ENCODE data around the gene CREBBP.

Gene CREBBP

DNA sequence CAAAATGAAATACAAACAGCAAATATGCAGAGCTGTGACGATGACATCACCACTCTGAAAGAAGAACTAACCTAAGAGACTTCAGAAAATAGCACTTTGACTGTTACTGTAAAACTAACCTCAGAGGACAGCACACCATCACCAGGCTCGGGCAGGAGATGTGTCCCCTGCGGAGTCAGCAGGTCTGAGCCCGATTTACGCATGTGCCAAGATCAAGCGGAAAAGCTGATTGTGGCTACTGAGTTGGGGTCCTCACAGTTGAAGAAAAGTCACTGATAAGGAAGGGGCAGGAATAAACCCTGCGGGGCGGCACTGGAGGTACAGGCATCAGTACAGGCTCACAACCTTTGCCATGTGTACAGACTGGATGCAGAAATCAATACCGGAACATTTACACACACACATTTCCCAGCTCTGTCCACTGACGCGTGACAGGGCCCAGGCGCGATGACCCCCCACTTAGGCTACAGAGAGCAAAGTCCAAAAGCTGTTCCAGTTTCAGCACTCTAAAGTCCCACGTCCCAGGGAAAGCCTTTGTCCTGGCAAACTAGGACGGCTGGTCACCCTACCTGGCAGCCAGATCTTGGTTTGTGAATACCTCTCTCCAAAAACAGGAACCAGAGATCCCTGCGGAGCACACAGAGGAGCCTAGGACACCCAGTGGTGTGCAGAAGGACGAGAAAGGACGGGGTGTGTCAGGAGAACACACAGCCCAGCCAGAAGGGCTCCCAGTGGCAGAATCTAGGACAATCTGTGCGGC is 184.7 kb downstream of the CREBBP start:
- Histone ChIP-seq H3K36me3 (peaks cover 22% of the 10 kb centered on the region), H3K27me3 (no peaks in the 10 kb centered on the region), H3K4me3 (ENCODE audit: low read depth, low read length) (no peak overlapping the region), H3K4me1 (peaks cover 11% of the 10 kb centered on the region), H3K9me3 (no peaks in the 10 kb centered on the region)
- DNase-seq: no peak
- TF ChIP-seq, protein P1, sequence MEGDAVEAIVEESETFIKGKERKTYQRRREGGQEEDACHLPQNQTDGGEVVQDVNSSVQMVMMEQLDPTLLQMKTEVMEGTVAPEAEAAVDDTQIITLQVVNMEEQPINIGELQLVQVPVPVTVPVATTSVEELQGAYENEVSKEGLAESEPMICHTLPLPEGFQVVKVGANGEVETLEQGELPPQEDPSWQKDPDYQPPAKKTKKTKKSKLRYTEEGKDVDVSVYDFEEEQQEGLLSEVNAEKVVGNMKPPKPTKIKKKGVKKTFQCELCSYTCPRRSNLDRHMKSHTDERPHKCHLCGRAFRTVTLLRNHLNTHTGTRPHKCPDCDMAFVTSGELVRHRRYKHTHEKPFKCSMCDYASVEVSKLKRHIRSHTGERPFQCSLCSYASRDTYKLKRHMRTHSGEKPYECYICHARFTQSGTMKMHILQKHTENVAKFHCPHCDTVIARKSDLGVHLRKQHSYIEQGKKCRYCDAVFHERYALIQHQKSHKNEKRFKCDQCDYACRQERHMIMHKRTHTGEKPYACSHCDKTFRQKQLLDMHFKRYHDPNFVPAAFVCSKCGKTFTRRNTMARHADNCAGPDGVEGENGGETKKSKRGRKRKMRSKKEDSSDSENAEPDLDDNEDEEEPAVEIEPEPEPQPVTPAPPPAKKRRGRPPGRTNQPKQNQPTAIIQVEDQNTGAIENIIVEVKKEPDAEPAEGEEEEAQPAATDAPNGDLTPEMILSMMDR (IDR thresholded peaks at IDR 0.05; ENCODE audit: low read depth, low read length): no peak

DNA sequence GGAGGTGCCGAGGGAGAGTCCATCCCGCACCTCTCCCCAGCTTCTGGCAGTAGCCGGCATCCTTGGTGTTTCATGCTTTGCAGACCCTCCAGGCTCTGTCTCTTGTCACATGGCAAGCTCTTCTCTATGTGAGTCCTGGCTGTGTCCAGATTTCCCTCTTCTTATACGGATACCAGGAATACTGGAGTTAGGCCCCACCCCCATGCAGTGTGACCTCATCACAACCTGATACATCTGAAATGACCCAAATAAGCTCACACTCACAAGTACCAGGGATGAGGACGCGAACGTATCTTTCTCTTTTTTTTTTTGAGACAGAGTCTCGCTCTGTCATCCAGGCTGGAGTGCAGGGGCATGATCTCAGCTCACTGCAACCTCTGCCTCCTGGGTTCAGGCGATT is 186.5 kb downstream of the CREBBP start:
- Histone ChIP-seq H3K9me3 (no peaks in the 10 kb centered on the region), H3K4me3 (ENCODE audit: low read depth, low read length) (no peak overlapping the region), H3K4me1 (peaks cover 14% of the 10 kb centered on the region), H3K36me3 (peaks cover 26% of the 10 kb centered on the region), H3K27me3 (no peaks in the 10 kb centered on the region)
- DNase-seq: no peak
- TF ChIP-seq, protein P1 (IDR thresholded peaks at IDR 0.05; ENCODE audit: low read depth, low read length): no peak

DNA sequence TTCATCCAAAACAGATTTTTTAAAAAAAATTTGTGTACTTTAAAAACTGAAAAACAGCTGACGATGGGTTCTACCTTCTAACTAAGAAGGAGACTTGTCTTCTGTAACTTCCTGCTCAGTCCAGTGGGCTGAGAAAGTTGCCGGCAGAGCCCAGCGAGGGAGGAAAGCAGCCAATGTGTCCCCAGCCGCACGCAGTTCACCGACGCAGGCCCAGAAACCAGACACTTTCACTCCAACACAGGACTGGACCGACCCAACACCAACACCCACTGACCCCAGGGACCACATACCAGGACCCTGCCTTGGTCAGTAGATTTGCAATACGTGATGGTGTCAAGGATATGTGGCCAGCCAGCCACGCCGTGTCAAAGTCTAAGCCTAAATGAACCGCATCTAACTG is 188.8 kb downstream of the CREBBP start:
- Histone ChIP-seq H3K4me1 (peaks cover 14% of the 10 kb centered on the region), H3K36me3 (peaks cover 39% of the 10 kb centered on the region), H3K9me3 (no peaks in the 10 kb centered on the region), H3K27me3 (no peaks in the 10 kb centered on the region), H3K4me3 (ENCODE audit: low read depth, low read length) (no peak overlapping the region)
- no peak for DNase-seq
- TF ChIP-seq, protein P1 (IDR thresholded peaks at IDR 0.05; ENCODE audit: low read depth, low read length): no peak

DNA sequence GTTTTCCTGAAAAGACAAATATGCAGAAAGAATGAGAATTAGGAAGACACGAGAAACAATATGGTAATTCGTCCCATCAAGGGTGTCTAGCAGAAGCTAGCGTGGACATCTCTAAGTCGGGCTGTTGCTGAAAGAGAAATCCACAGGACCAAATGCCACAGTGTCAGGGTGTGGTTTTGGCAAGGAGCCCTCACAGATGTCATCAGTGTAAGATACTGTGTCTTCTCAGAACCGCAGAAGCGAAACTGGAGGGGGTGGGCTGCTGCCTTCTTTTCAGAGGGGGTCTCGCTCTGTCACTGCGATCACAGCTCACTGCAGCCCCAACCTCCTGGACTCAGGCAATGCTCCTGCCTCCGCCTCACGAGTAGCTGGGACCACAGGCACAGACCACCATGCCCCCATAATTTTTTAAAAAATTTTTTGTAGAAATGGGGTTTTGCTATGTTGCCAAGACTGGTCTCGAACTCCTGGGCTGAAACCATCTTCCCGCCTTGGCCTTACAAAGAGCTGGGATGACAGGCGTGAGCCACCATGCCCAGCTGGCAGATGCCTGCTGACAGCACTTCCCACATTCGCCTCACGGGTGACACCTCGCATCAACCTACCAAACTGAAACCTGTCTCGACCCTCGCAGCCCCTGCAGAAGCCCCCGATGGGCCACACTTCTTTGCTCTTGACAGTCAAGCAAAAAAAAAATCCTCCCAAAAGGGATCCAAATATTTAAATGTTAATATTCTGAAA is 189.4 kb downstream of the CREBBP start:
- DNase-seq: no peak
- H3K4me1 ChIP-seq: peaks cover 12% of the 10 kb centered on the region

DNA sequence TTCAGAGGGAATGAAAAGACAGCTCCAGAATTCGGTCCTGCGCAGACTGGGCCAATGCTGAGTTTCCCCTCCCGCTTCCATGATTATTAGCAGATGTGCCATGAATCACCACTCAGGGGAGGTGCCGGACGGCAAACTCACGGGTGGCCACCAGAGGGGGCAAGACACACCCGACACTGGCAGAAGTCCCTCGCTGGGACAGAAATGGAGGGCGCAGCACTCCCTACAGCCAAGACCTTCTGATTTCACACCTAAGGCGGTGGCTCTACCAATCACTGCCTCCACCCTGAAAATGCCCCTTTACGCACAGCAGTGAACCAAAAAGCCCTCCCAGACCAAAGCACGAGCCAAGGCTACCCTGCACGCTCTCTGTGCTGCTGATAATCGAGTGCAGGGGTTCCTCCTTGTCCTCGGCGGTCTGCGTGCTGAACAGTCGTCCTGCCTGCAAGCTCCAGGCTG is 190.0 kb downstream of the CREBBP start:
- Histone ChIP-seq H3K4me3 (ENCODE audit: low read depth, low read length) (peak overlapping the region; percentile 8; the same call in 1 of the 2 replicates), H3K9me3 (no peaks in the 10 kb centered on the region), H3K27me3 (no peaks in the 10 kb centered on the region), H3K36me3 (peaks cover 47% of the 10 kb centered on the region), H3K4me1 (peaks cover 6% of the 10 kb centered on the region)
- TF ChIP-seq, protein P1 (IDR thresholded peaks at IDR 0.05; ENCODE audit: low read depth, low read length): peak; percentile 90
- peak; percentile 93 for DNase-seq

More for the DNA sequence above, 189.4 kb downstream of the CREBBP start:
- Histone ChIP-seq H3K9me3 (no peaks in the 10 kb centered on the region), H3K27me3 (no peaks in the 10 kb centered on the region), H3K4me3 (ENCODE audit: low read depth, low read length) (peak overlapping the region; percentile 8; the same call in 1 of the 2 replicates), H3K36me3 (peaks cover 43% of the 10 kb centered on the region)
- TF ChIP-seq, protein P1 (IDR thresholded peaks at IDR 0.05; ENCODE audit: low read depth, low read length): no peak
